Hepatic stellate cell (primary cell): Measurements from ENCODE around the gene HBS1L.
"Not testable (repeated sequence)": the region's sequence is repeated elsewhere in the genome, so short reads cannot be mapped to it uniquely, and the experiment has no call there.

Experiments used
- DNase-seq: peaks from one replicate; pipeline ENCODE4 v3.0.0; 2011; ENCODE audit warnings: low spot score

The HBS1L gene

DNA sequence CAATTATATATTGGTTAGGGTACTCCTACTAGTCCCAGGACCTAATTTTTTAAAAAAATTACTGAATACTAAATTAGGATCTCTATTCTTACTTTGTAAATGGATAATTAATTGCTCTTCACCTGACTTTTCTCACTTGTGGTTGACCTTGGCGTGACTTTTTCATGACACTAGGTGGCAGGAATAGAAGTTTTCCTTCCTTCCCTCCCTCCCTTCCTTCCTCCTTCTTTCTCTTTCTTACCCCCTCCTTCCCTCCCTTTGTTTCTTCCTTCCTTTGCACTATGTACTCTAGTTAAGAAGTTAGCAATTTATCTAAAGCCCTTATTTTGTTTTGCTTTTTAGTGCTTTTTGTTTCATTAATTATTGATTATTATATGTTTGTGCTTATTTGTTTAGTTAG is 20.4 kb upstream of the HBS1L start:
- DNase-seq = no peak

DNA sequence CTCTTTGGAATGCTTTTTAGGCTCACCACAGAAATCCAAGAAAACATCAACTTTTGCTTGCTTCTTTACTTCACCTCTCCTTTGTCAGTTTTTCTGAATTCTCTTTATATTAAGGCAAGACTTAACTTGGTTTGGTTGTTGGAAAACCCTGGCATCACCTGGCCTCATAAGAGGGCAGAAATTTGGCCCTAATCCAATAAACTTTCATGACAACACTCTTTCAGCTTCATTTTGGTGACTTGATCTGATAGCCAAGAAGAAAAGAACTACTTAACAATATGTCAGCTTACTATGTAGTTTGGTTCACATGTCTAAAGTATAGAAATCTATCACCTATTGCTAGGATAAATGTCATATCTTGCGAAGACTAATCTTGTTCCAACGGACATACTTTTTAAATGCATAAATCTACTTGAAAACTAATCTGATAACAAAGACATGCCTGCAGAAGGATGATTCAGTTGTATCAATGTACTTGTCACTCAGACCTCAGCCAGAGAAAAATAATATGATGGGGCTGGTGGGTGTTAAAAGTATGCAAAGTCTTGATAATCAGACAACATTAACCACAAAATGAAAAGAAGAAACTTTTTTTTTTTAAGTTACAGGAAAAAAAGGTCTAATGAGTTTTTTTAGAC is 19.3 kb upstream of the HBS1L start:
- DNase-seq = no peak

DNA sequence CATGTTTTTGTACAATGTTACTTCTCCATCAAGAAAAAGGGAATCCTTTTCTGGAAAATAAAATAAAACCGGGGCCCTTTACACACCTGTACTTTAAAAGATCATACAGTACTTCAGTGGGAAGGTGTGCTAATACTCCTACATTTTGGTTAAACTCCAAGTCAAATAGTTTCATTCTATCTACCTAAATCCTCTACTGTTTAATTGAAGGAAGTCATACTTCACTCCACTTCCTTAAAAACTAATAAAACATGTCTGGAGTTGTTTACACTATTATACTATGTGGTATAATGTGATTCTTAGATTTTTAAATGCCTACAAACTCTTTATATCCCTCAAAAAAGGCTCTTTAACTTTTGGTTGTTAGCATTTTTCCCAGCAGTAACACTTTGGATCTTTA is 18.6 kb upstream of the HBS1L start:
- DNase-seq = no peak

DNA sequence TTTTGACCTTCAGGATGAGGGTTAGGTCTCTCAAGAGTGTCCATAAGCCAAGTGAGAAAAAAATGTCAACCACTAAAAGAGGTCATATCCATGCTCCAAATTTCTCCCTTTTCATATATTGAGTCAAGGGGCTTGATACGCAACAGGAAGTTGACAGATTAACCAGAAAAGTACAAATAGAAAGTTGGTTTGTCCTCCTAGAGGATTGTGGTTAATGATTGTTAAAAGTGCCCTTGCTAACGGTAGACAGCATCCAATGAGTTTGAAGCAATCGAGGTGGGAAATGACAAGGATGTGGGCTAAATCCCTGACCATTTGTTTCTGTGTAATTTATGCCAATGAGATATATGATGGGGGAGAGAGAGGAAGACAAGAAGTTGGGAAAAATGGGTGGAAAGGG is 18.1 kb upstream of the HBS1L start:
- DNase-seq = no peak

DNA sequence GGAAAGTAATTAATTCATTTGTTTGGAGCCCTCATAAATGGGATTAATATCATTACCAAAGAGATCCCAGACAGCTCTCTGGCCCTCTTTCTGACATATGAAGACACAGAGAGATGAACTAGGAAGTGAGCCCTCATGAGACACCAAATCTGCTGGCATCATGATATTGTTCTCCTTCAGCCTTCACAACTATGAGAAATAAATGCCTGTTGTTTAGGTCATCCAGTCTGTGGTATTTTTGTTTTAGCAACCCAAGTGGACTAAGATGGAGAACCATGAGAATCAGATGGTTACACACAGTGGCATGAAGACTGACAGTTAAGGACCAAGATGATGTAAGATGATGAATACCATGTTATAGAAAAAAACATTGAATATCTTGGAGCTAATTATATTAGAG is 16.9 kb upstream of the HBS1L start:
- no peak for DNase-seq

DNA sequence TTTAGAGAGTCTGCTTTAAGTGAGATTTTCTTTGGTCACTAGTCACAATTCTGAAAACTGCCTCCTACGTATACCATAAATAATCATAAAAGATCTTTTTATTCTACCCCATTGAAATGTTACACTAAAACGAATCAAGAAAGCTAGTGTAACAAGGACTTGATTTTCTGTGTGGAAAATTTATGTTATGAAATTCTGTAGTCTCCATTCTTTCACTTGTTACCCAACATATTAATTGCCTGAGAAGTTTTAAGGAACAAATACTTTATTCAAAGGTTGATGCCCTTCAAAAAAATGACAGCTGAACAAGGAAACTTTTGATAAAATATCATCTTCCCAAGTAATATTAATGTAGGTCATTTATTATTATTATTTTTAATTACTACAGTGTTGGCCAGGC is 13.3 kb upstream of the HBS1L start:
- DNase-seq = no peak

DNA sequence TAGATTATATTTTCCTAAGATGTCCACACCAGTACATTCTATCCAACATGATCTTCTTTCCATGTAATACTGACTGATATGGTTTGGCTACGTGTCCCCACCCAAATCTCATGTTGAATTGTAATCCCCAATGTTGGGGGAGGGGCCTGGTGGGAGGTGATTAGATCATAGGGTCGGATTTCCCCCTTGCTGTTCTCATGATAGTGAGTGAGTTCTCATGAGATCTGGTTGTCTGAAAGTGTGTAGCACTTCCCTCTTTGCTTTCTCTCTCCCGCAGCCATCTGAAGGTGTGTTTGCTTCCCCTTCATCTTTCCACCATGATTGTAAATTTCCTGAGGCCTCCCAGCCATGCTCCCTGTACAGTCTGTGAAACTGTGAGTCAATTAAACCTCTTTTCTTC is 12.2 kb upstream of the HBS1L start:
- no peak for DNase-seq

DNA sequence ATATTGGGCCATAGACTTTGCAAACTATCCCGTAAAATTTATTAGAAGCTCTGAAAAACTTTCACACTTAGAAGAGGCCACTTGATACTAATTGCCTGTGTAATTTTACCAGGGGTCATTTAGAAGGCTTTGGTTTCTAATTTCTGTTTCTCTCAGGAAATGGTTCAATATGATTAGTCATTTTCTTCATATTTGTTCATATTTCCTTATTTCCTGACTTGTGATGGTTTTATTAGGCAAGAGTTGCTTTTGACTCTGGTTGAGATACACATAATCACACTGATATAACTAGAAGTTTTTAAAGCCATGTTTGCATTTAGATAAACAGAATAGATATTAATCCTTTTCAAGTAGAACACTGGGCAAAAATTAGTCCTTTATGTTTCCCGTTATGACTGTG is 11.8 kb upstream of the HBS1L start:
- no peak for DNase-seq

DNA sequence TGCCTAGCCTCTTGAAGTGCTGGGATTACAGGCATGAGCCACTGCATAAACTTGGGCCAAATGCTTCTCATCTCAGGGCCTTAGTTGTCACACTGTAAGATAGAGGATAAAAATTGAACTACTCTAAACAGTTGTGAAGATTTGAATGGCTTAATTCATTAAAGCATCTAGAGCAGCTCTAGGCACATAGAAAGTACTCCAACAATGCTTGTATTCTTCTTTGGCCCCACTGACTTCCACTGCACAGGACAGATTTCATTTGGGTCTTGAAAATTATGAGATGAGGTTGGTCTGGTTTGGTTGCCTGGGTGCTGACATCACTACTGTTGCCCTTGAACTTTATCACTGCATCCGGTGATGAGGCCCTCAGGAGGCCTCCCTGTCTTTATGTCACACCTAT is 10.0 kb upstream of the HBS1L start:
- no peak for DNase-seq

DNA sequence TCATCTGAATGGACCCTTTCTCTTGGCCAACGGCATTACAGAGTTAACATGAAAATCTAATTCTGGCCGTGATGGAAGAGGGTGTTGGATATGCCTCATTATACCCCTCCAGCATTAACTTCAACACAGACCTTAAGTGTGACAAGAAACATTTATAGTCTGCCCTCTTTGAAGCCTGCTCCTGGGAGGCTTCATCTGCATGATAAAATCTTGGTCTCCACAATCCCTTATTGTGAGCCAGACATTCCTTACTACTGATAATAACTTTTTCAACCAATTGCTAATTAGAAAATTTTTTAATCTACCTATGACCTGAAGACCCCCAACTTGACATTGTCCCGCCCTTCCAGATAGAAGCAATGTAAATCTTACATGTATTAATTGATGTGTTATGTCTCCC is 9.3 kb upstream of the HBS1L start:
- DNase-seq = no peak

DNA sequence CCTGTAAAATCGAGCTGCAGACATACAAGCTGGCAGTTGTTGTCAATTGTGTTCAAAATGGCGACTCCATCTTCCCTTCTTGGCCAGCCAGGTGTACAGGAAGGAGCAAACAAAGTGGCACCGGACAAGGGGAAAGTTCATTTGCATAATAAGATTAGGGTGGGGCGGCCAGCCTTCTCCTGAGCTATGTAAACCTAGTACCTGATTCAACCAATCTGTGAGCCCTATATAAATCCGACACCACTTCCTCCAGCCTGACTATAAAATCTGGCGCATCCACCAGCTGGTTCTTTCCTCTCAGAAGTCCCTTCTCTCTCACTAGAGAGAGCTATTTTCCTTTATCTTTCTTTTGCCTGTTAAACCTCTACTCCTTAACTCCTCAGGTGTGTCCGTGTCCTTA is 8.1 kb upstream of the HBS1L start:
- no peak for DNase-seq

DNA sequence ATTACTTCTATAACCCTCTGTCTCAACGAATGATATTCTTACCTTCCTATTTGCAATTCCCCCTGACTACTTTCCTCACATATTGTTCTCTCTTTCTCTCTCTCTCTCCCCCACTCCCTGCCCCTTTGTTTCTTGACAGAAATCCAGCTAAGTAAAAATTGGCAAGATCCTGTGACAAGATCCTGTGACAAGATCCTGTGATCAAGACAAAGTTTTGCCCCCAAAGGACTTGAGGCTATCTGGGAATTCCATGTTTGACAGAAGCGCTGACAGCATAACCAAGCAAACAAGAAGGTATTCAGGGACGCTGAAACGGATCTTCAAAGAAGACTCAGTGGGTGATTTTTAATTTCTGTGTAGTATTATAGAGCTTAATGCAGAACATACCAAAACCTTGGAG is 5.5 kb upstream of the HBS1L start:
- DNase-seq = no peak

DNA sequence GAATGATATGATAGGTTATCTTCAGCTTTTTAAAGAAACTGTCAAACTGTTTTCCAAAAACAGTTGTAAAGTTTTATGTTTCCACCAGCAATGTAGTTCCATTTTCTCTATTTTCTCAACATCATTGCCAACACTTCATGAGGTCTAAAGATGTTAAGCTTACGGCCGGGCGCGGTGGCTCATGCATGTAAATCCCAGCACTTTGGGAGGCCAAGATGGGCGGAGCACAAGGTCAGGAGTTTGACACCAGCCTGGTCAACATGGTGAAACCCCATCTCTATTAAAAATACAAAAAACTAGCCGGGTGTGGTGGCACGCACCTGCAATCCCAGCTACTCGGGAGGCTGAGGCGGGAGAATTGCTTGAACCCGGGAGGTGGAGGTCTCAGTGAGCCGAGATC is 3.7 kb upstream of the HBS1L start:
- DNase-seq = not testable (repeated sequence)

DNA sequence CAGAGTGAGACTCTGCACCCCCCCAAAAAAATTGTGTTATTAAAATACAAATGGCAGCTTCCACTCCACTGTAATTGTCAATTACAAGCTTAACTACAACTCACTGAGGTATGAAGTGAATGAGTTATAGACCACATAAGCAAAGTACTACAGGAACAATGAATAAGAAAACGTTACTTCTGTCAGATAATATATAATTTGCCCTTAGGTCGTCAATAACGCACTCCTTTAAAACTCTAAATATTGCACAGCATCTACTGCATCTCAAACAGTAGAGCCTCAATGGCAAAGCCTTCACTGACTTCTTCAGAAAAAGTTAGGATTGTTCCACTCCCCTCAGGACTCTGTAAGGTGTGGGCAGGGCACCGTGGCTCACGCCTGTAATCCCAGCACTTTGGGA is 2.0 kb upstream of the HBS1L start:
- DNase-seq = no peak

DNA sequence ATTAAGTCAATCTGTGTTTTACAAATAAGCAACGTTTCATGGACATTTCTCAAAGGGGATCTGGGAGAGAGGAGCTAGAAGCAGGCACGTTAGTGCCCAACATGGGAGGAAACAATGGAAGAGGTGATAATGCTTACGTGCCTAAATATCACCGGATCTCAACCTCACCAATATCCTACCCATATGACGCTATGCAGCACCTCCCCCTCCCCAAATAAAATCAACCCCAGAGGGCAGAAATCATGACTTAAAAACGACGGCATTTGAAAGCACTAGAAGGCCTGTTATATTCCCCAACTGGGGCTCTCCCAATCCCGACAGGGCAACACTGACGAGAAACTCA is 425 bp downstream of the HBS1L start:
- DNase-seq = no peak

DNA sequence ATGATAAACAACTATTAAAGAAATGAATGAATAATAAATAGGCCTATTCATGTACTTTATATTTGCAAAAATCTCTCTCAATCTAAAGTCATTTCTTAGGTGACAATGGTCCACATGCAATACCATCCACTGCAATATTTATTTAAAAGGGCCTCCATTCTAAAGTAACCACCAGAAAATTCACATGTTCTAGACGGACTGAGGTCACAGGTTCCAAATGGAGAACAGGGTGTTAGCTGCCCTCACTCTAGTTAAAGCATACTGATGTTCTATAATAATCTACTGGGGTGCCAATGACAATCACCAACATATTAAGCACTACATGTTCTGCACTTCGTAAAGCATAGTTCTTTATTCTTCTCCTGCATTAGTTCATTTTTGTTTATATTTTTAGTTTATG is 1.2 kb downstream of the HBS1L start:
- DNase-seq = no peak

DNA sequence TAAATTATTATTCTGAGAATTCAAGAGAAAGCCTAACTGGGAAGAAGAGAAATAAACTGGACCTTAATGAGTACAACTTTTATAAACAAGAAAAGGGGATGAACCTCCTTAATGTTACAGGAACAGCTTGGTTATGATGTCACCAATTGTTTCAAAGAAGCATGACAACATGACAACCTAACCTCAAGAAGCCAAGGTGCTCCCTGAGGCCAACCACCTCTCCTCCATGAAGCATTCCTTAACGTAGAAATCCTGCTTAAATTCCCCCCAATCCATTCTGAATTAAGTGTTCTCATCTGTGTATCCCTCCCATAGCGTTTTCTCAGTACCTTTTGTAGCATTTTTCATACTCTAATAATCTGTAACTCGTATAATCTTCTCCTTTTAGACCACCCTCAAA is 1.7 kb downstream of the HBS1L start:
- DNase-seq = no peak

DNA sequence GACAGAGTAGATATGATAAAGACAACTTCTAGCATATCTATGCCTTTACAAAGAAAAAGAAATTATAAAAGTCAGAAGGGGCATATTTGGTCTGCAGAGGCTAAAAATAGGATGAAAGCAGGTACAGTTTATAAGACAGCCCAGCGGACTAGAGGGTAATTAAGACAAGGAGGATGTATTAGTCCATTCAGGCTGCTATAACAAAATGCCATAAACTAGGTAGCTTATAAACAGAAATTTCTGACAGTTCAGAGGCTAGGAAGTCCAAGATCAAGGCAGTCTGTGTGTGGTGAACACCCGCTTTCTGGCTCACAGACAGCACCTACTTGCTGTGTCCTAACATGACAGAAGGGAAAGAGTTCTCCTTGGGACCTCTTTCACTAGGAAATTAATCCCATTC is 5.7 kb downstream of the HBS1L start:
- no peak for DNase-seq

DNA sequence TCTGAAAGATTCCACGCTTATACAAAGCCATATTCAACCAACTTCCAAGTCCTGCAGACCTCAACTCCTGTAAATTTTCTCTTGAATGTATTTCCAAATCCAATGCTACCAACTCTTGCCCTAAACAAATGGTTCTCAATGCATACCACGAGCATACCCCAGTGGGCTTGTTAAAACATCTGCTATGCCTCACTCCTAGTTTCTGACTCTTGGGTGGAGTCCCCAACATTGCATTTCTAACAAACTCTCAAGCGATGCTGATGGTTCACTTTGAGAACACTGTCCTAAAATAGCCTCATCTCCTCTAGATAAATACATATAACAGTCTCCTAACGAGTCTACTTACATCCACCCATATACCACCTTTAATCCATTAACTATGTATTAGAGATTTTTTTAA is 7.3 kb downstream of the HBS1L start:
- no peak for DNase-seq

DNA sequence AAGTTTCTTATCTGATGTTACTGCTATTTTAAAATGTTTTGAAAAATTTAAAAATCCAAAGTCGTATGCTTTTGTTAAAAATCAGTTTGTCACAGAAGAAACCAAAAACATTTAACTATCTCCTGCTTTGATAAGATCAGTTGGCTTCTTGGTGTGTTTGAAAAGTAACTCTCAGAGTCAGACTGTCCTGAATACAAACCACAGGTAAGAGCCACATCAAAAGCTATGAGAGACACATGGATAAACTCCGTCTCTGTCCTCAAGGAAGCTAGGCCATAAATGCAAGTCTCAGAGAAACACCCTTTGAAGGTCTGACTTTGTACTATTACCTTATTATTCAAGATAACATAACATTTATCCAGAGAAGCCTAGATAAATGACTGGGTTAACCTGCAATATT is 7.7 kb downstream of the HBS1L start:
- no peak for DNase-seq

DNA sequence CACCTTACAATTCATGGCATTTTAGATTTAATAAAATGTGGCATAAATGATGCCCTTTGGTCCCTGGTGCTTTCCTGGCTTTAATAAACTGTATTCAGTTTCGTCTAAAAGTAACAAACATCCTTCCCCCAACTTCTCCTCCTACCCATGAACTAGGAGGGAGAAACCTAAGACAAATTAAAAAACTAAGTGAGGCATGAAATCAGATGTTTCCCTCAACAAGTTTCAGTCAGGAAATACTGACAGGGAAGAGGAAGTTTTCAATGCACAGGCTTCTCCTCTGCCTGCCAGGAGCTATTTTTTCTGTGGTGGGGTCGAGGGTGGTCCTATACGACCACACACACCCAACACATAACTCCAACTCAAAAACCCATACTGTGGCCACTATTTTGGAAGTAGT is 10.0 kb downstream of the HBS1L start:
- no peak for DNase-seq

DNA sequence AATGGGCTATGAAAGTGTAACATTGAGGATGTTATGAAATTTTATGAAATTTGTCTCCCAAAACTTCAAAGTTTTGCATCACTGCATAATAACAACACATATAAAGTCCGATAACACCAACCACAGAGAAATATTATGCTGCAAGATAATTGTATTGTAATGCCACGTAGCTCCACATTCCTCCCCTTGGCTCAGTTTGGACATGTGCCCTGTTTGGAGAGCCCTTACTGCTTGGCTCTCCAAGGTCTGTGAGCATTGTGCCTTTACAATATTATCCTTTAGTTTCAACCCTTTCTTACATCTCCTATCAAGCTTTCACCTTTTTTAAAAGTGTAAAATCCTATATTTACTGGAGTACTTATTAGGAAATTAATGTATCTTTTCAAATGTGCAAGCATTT is 10.8 kb downstream of the HBS1L start:
- DNase-seq = no peak

DNA sequence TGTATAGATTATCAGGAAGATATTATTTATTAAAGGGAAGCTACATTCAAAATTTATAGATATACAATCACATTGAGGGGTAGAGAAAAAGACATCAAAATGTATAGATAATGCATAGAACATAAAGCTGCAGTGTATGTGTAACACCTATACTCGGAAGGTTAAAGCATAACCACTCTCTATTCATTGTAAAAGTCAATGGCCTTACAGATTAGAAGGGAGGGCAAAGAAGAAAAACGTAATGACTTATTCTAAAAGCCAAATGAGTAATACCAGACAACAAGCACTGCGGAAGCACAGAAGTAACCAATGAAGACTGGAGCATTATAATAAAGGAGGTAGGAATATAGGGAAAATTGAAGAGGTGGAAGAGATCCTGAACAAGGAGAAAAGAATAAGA is 11.3 kb downstream of the HBS1L start:
- DNase-seq = no peak

DNA sequence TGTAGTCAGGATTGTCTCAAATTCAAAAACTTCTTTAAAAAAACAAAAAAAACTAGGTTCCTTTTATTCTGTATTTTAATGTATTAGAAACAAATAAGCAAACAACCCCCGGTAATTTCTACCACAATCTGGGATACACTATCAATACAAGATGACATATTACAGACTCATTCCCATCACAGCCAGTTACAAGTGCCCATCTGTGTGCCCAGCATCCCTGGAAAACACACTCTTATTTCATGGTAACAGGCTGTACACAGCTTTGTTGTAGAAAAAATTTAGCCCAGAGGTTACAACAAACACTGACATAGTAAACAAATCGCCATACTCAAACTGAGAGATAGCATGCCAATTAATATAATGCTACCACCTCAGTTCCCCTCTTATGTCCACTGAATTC is 16.3 kb downstream of the HBS1L start:
- no peak for DNase-seq

DNA sequence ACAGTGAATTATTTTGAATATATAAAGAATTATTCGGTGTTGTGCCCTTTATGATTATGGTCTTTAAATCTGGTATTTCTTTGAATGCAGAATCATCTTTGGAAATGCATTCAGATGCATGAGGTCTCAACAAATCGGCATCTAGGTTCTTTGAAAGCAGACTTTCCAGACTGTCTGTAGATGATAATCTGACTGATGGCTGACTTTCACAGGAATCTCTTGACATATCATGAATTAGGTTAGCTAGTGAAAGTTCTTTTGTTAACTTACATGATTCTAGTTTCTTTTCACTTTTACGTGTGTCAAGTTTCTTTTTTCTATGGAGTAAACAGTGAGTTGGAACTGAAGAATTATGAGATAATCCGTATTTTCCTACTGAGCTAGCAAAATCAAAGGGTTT is 17.1 kb downstream of the HBS1L start:
- DNase-seq = no peak
